GM12891 (cell line): ENCODE data around the gene B3GAT2.

Experiments used
- POLR2A ChIP-seq: IDR thresholded peaks from 2 replicates; pipeline ENCODE4 v1.6.1; 2011; ENCODE audit warnings: low read depth, low read length, control low read depth
- POLR2AphosphoS5 ChIP-seq: IDR thresholded peaks from 2 replicates; pipeline ENCODE4 v1.6.1; 2011; ENCODE audit warnings: low read depth, low read length, control low read depth
- SPI1 ChIP-seq: IDR thresholded peaks from 2 replicates; pipeline ENCODE4 v1.6.1; 2011; ENCODE audit warnings: low read depth, low read length, control low read depth
- TAF1 ChIP-seq: IDR thresholded peaks from 2 replicates; pipeline ENCODE4 v1.6.1; 2011; ENCODE audit warnings: low read depth, low read length, control low read depth

- TF ChIP-seq POLR2A (no peak), TAF1 (no peak), POLR2AphosphoS5 (no peak), SPI1 (no peak)
These were observed 92.5 kb downstream of the B3GAT2 start for GRCh38 chr6:70864401-70864800.
